OCI-LY1 (cell line): Measurements from ENCODE around the gene MYL9.

Experiments
- EZH2 ChIP-seq: fragments of 200-600 bp; sonication (generic), shearing (Covaris generic); IDR thresholded peaks from 2 replicates; pipeline ENCODE4 v1.8.0; 2017; ENCODE audit warnings: borderline replicate concordance, mixed run types, mild to moderate bottlenecking, antibody characterized with exemption, low read length, moderate library complexity, mixed read lengths
- TF ChIP-seq, protein P1 (sequence below): fragments of 200-600 bp; sonication (generic), shearing (Covaris generic); IDR thresholded peaks from 2 replicates; pipeline ENCODE4 v1.5.1; 2017; ENCODE audit warnings: mild to moderate bottlenecking, antibody characterized with exemption, low read length, moderate library complexity, mixed read lengths

DNA sequence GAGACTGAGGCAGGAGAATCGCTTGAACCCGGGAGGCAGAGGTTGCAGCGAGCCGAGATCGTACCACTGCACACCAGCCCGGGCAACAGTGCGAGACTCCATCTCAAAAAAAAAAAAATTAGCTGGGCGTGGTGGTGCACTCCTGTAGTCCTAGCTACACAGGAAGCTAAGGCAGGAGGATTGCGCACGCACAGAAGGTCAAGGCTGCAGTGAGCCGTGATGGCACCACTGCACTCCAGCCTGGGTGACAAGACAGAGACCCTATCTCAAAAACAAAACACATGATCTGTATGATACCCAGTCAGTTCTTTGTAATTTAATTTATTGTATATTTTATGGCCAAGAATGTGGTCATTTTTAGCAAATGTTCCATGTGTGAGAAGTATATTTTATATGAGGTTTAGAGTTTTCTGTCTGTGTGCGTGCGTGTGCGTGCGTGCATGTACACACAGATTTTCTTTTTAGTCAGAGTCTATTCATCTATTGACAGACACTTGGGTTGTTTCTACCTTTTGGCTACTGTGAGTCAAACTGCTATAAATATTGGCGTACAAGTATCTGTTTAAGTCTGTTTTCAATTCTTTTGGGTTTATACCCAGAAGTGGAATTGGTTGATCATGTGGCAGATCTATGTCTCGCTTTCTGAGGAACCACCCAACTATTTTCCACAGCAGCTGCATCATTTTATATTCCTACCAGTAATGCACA, 22.2 kb upstream of the MYL9 start:
- TF ChIP-seq, protein P1, sequence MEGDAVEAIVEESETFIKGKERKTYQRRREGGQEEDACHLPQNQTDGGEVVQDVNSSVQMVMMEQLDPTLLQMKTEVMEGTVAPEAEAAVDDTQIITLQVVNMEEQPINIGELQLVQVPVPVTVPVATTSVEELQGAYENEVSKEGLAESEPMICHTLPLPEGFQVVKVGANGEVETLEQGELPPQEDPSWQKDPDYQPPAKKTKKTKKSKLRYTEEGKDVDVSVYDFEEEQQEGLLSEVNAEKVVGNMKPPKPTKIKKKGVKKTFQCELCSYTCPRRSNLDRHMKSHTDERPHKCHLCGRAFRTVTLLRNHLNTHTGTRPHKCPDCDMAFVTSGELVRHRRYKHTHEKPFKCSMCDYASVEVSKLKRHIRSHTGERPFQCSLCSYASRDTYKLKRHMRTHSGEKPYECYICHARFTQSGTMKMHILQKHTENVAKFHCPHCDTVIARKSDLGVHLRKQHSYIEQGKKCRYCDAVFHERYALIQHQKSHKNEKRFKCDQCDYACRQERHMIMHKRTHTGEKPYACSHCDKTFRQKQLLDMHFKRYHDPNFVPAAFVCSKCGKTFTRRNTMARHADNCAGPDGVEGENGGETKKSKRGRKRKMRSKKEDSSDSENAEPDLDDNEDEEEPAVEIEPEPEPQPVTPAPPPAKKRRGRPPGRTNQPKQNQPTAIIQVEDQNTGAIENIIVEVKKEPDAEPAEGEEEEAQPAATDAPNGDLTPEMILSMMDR = no peak
- no peak for TF ChIP-seq EZH2
